Testis (tissue), 2 donors: Measurements from ENCODE around the gene SEMA4D.

Experiments
- POLR2A ChIP-seq: fragments of 450-650 bp; IDR thresholded peaks from one replicate; pipeline ENCODE4 v1.6.1; 2017; ENCODE audit warnings: antibody characterized with exemption, mild to moderate bottlenecking, moderate library complexity
- TF ChIP-seq, protein P1 (sequence below), 3 experiments: fragments of 450-650 bp in 2 of 3; fragments of 200-600 bp in 1 of 3; sonication (generic) in 1 of 3; IDR thresholded peaks; one replicate each; pipeline ENCODE4 v1.5.1; 2016 to 2019; ENCODE audit warnings: antibody characterized with exemption in 3 of 3, mild to moderate bottlenecking in 2 of 3, moderate library complexity in 1 of 3

GRCh38 chr9:89439571-89439970 lies 58.3 kb downstream of the SEMA4D start:
- TF ChIP-seq, protein P1, sequence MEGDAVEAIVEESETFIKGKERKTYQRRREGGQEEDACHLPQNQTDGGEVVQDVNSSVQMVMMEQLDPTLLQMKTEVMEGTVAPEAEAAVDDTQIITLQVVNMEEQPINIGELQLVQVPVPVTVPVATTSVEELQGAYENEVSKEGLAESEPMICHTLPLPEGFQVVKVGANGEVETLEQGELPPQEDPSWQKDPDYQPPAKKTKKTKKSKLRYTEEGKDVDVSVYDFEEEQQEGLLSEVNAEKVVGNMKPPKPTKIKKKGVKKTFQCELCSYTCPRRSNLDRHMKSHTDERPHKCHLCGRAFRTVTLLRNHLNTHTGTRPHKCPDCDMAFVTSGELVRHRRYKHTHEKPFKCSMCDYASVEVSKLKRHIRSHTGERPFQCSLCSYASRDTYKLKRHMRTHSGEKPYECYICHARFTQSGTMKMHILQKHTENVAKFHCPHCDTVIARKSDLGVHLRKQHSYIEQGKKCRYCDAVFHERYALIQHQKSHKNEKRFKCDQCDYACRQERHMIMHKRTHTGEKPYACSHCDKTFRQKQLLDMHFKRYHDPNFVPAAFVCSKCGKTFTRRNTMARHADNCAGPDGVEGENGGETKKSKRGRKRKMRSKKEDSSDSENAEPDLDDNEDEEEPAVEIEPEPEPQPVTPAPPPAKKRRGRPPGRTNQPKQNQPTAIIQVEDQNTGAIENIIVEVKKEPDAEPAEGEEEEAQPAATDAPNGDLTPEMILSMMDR (IDR thresholded peaks at IDR 0.05): no peak
- TF ChIP-seq POLR2A: no peak
